Natural killer cell (primary cell): ENCODE results near the gene RECK. TPM values are rescaled to one million over a fixed set of nuclear protein-coding genes. Genes with fewer than 3 reads are reported as not detected.

Experiments used
- ATAC-seq, 3 donors: fragments of 150-1000 bp in 2 of 3; fragments of 200-7000 bp in 1 of 3; cut with Tn5 transposase; 1 replicate in 1 of 3; 2 replicates in 2 of 3; pipeline ENCODE4 v1.10.0; 2021; ENCODE audit warnings: mild to moderate bottlenecking in 2 of 3, moderate library complexity in 2 of 3
- DNase-seq, 2 donors: peaks; one replicate each; pipeline versions ENCODE4 v3.0.0 to v3.0.0-alpha.2; 2013 to 2021; ENCODE audit warnings: mixed read lengths in 1 of 2
- H3K27ac ChIP-seq: one replicate; pipeline ENCODE4 v1.5.1; 2013; ENCODE audit warnings: mild to moderate bottlenecking, low read length
- H3K27me3 ChIP-seq: one replicate; pipeline ENCODE4 v1.6.1; 2013; ENCODE audit warnings: low read length; ENCODE audit not compliant: control insufficient read depth, insufficient read depth
- H3K36me3 ChIP-seq: one replicate; pipeline ENCODE4 v1.6.1; 2013; ENCODE audit warnings: low read length; ENCODE audit not compliant: control insufficient read depth, insufficient read depth
- H3K4me1 ChIP-seq: one replicate; pipeline ENCODE4 v1.6.1; 2013; ENCODE audit warnings: low read length; ENCODE audit not compliant: control insufficient read depth, insufficient read depth
- H3K4me3 ChIP-seq: one replicate; pipeline ENCODE4 v1.5.1; 2013; ENCODE audit warnings: low read length
- H3K9me3 ChIP-seq: one replicate; pipeline ENCODE4 v1.6.1; 2013; ENCODE audit warnings: low read length; ENCODE audit not compliant: control insufficient read depth, insufficient read depth
- H3K27ac Mint-ChIP-seq, 2 donors: one replicate each; pipeline ENCODE4 v1.8.0; 2022; ENCODE audit warnings: mild to moderate bottlenecking in 2 of 2, mixed read lengths in 2 of 2, moderate library complexity in 1 of 2
- H3K27me3 Mint-ChIP-seq, 2 donors: one replicate each; pipeline ENCODE4 v1.8.0; 2022; ENCODE audit warnings: low read depth in 2 of 2, mixed read lengths in 2 of 2
- H3K36me3 Mint-ChIP-seq: one replicate; pipeline ENCODE4 v1.8.0; 2022; ENCODE audit warnings: mixed read lengths
- H3K4me1 Mint-ChIP-seq, 2 donors: one replicate each; pipeline ENCODE4 v1.8.0; 2022; ENCODE audit warnings: mixed read lengths in 2 of 2
- H3K4me3 Mint-ChIP-seq: one replicate; pipeline ENCODE4 v1.8.0; 2022; ENCODE audit warnings: mild to moderate bottlenecking, moderate library complexity, mixed read lengths
- H3K9me3 Mint-ChIP-seq, 2 donors: one replicate each; pipeline ENCODE4 v1.8.0; 2022; ENCODE audit warnings: mixed read lengths in 2 of 2
- WGBS: methylation state at CpG from one replicate; pipeline ENCODE4 v1.1.7; 2013; ENCODE audit warnings: missing lambda C conversion rate; ENCODE audit not compliant: insufficient coverage; 5-methylcytosine and 5-hydroxymethylcytosine counted together
- intact Hi-C: fragments of 100-400 bp; cut with micrococcal nuclease; formaldehyde crosslinking; loops from one replicate; pipeline ENCODE4 v1.14.2; 2022
- total RNA-seq, 4 donors: library from RNA; stranded (reverse); fragments of 120-200 nt in 1 of 4; gene quantifications; one replicate each; pipeline versions ENCODE4 v1.2.3 to v1.2.4, GENCODE V29; 2013 to 2022
- TF ChIP-seq, protein P1 (sequence below): fragments of 200-600 bp; IDR thresholded peaks from one replicate; pipeline ENCODE4 v1.8.0; 2022; ENCODE audit warnings: antibody characterized with exemption

RECK gene
- total RNA-seq, 3 donors from 2014 or later (not counting 1 experiment from before 2014, with no cell fraction given) = 7.4 to 10.3 (median 8.0) TPM

DNA sequence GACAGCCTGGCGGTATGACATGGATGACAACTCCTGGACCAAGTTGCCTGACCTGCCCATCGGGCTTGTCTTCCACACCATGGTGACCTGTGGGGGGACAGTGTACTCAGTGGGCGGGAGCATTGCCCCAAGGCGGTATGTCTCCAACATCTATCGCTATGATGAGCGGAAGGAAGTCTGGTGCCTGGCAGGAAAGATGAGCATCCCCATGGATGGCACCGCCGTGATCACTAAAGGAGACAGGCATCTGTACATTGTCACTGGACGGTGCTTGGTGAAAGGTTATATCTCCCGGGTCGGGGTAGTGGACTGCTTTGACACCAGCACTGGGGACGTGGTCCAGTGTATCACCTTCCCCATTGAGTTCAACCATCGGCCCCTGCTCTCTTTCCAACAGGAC lies 133.8 kb downstream of the RECK start:
- H3K36me3 ChIP-seq = no peaks in the 10 kb centered on the region
- H3K27me3 Mint-ChIP-seq = peaks cover 0 to 16% of the 10 kb centered on the region in 2 donors

DNA sequence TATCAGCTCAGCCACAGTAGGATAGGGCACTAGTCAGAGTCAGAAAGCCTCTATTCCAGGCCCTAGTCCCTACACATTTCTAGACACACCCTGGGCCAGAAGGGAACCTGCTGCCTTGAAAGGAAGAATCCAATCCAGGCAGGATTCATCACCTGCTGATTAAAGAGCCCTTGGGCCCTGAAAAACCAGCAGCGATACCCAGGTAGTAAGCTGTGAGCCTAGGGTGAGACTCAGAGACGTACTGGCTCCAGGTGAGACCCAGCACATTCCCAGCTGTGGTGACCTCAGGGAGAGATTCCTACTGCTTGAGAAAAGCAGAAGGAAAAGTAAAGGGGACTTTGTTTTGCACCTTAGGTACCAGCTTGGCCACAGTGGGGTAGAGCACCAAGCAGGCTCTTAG lies 137.1 kb downstream of the RECK start:
- no peaks in the 10 kb centered on the region for H3K27me3 ChIP-seq
- Mint-ChIP-seq H3K27ac (no peak overlapping the region), H3K4me1 (no peaks in the 10 kb centered on the region), H3K4me3 (no peak overlapping the region), H3K9me3 (no peaks in the 10 kb centered on the region), H3K27me3 (peaks cover 0 to 14% of the 10 kb centered on the region in 2 donors), H3K36me3 (no peaks in the 10 kb centered on the region)
- TF ChIP-seq, protein P1, sequence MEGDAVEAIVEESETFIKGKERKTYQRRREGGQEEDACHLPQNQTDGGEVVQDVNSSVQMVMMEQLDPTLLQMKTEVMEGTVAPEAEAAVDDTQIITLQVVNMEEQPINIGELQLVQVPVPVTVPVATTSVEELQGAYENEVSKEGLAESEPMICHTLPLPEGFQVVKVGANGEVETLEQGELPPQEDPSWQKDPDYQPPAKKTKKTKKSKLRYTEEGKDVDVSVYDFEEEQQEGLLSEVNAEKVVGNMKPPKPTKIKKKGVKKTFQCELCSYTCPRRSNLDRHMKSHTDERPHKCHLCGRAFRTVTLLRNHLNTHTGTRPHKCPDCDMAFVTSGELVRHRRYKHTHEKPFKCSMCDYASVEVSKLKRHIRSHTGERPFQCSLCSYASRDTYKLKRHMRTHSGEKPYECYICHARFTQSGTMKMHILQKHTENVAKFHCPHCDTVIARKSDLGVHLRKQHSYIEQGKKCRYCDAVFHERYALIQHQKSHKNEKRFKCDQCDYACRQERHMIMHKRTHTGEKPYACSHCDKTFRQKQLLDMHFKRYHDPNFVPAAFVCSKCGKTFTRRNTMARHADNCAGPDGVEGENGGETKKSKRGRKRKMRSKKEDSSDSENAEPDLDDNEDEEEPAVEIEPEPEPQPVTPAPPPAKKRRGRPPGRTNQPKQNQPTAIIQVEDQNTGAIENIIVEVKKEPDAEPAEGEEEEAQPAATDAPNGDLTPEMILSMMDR = no peak
- no peak overlapping the region for H3K4me3 ChIP-seq
- H3K36me3 ChIP-seq = no peaks in the 10 kb centered on the region
- intact Hi-C loops = no loop called here
- no peak for DNase-seq
- no peak overlapping the region for H3K27ac ChIP-seq
- H3K4me1 ChIP-seq = no peaks in the 10 kb centered on the region
- no peaks in the 10 kb centered on the region for H3K9me3 ChIP-seq
- 96% methylated on average over 2 of the region's 2 CpGs for WGBS
- ATAC-seq = no peak

More for the DNA sequence above, 133.8 kb downstream of the RECK start:
- DNase-seq (no peak), ATAC-seq (no peak)
- no peaks in the 10 kb centered on the region for H3K9me3 Mint-ChIP-seq
- TF ChIP-seq, protein P1 = no peak
- Histone ChIP-seq H3K4me3 (no peak overlapping the region), H3K27me3 (no peaks in the 10 kb centered on the region), H3K9me3 (no peaks in the 10 kb centered on the region), H3K27ac (no peak overlapping the region), H3K4me1 (peaks cover 13% of the 10 kb centered on the region)
- WGBS = 95% methylated on average over 13 of the region's 13 CpGs
- no peak overlapping the region for H3K4me3 Mint-ChIP-seq
- H3K4me1 Mint-ChIP-seq = peaks cover 0 to 6% of the 10 kb centered on the region in 2 donors
- intact Hi-C loops = no loop called here
- H3K36me3 Mint-ChIP-seq = no peaks in the 10 kb centered on the region
- no peak overlapping the region for H3K27ac Mint-ChIP-seq

Other genes starting within 250 kb of the RECK start
- gene NPR2, start 245.3 kb upstream of the RECK start, total RNA-seq = 1 to 10 TPM; 2.1 to 2.7 (median 2.4) TPM
- gene SPAG8, start 224.7 kb upstream of the RECK start, total RNA-seq = 1 to 10 TPM; 2.0 to 2.4 (median 2.1) TPM
- gene HINT2, start 221.9 kb upstream of the RECK start, total RNA-seq = 10 to 100 TPM; 25.8 to 27.5 (median 25.9) TPM
- not detected for gene FAM221B, start 208.2 kb upstream of the RECK start, total RNA-seq
- 1 to 10 TPM; 5.2 to 7.8 (median 5.4) TPM for gene TMEM8B, start 207.7 kb upstream of the RECK start, total RNA-seq
- not detected for gene OR13J1, start 166.5 kb upstream of the RECK start, total RNA-seq
- not detected for gene HRCT1, start 130.7 kb upstream of the RECK start, total RNA-seq
- gene SPAAR, start 127.4 kb upstream of the RECK start, total RNA-seq = not detected
- gene OR2S2, start 78.8 kb upstream of the RECK start, total RNA-seq = not detected
- 100 to 1,000 TPM; 124 to 135 (median 125) TPM for gene GLIPR2, start 99.8 kb downstream of the RECK start, total RNA-seq
- gene CCIN, start 132.5 kb downstream of the RECK start, total RNA-seq = 1 to 10 TPM; 2.0 to 2.8 (median 2.0) TPM
- gene CLTA, start 154.0 kb downstream of the RECK start, total RNA-seq = 10 to 100 TPM; 49.4 to 62.0 (median 52.6) TPM
- 10 to 100 TPM; 10.6 to 12.4 (median 11.3) TPM for gene GNE, start 221.5 kb downstream of the RECK start, total RNA-seq